Brain microvascular endothelial cell (primary cell): ENCODE data around the gene CHPF.

Source experiments
- DNase-seq: peaks from one replicate; pipeline ENCODE4 v3.0.0-alpha.2; 2020
- H3K27ac ChIP-seq: fragments of 250-450 bp; sonication (Bioruptor Pico); 2 replicates; pipeline ENCODE4 v1.5.1; 2020; ENCODE audit warnings: mild to moderate bottlenecking, moderate library complexity
- H3K27me3 ChIP-seq: fragments of 250-450 bp; sonication (Bioruptor Pico); replicated peaks from 2 replicates; pipeline ENCODE4 v1.5.1; 2020; ENCODE audit warnings: mild to moderate bottlenecking
- H3K36me3 ChIP-seq: fragments of 250-450 bp; sonication (Bioruptor Pico); replicated peaks from 2 replicates; pipeline ENCODE4 v1.5.1; 2020; ENCODE audit warnings: mild to moderate bottlenecking
- H3K4me3 ChIP-seq: 2 replicates; pipeline ENCODE4 v1.5.1; 2011; ENCODE audit warnings: low read depth, mild to moderate bottlenecking, control low read depth, low read length, moderate library complexity
- in situ Hi-C: cut with HindIII; loops from 2 replicates; pipeline ENCODE4 v1.10.0; 2017; ENCODE audit warnings: low sequenced_read_pairs, low pct_ligation_motif_present
- TF ChIP-seq, protein P1 (sequence below): IDR thresholded peaks from 2 replicates; pipeline ENCODE4 v1.5.1; 2011; ENCODE audit warnings: low read depth, mild to moderate bottlenecking, moderate library complexity, low read length, control low read depth, inconsistent platforms; ENCODE audit errors: missing control alignments

CHPF gene

GRCh38 chr2:219569041-219569440 lies 25.4 kb upstream of the CHPF start:
- no peaks in the 10 kb centered on the region for H3K36me3 ChIP-seq
- in situ Hi-C loops: no loop called here
- H3K4me3 ChIP-seq: no peak overlapping the region
- DNase-seq: no peak
- H3K27ac ChIP-seq: no peak overlapping the region
- no peaks in the 10 kb centered on the region for H3K27me3 ChIP-seq
- TF ChIP-seq, protein P1, sequence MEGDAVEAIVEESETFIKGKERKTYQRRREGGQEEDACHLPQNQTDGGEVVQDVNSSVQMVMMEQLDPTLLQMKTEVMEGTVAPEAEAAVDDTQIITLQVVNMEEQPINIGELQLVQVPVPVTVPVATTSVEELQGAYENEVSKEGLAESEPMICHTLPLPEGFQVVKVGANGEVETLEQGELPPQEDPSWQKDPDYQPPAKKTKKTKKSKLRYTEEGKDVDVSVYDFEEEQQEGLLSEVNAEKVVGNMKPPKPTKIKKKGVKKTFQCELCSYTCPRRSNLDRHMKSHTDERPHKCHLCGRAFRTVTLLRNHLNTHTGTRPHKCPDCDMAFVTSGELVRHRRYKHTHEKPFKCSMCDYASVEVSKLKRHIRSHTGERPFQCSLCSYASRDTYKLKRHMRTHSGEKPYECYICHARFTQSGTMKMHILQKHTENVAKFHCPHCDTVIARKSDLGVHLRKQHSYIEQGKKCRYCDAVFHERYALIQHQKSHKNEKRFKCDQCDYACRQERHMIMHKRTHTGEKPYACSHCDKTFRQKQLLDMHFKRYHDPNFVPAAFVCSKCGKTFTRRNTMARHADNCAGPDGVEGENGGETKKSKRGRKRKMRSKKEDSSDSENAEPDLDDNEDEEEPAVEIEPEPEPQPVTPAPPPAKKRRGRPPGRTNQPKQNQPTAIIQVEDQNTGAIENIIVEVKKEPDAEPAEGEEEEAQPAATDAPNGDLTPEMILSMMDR: no peak

DNA sequence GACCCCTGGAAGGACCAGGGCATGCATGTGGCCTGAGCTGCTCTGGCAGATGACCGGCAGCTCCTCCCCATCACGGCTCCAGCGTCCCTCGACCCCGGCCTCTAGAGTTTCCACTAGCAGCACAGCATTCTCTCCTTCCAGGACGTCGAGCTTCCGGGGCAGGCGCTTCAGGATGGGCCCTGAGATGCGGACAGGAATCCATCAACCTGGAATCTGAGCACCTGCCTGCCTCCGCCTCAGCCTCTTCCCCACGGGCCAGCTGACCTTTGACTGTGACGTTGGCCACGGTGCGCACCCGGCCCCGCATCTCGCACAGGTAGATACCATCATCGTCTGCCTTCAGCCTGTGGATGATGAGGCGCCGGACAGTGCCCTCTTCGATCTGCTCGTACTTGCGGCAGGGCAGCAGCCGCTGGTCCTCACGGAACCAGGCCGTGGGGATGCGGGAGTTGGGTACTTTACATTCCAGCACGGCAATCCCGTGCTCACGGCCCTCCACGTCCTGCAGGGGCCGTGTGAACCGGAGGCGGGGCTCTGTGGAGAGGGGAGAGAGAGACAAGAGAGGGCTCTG lies 24.3 kb upstream of the CHPF start:
- no peaks in the 10 kb centered on the region for H3K27me3 ChIP-seq
- no peak overlapping the region for H3K27ac ChIP-seq
- TF ChIP-seq, protein P1: no peak
- DNase-seq: no peak
- in situ Hi-C loops: no loop called here
- H3K4me3 ChIP-seq: no peak overlapping the region
- H3K36me3 ChIP-seq: no peaks in the 10 kb centered on the region

GRCh38 chr2:219567131-219567530 lies 23.5 kb upstream of the CHPF start:
- Histone ChIP-seq H3K36me3 (no peaks in the 10 kb centered on the region), H3K27ac (no peak overlapping the region), H3K27me3 (no peaks in the 10 kb centered on the region), H3K4me3 (no peak overlapping the region)
- in situ Hi-C loops: no loop called here
- DNase-seq: no peak
- TF ChIP-seq, protein P1: no peak

GRCh38 chr2:219566640-219567039 lies 23.0 kb upstream of the CHPF start:
- Histone ChIP-seq H3K4me3 (no peak overlapping the region), H3K27me3 (no peaks in the 10 kb centered on the region), H3K27ac (no peak overlapping the region), H3K36me3 (no peaks in the 10 kb centered on the region)
- TF ChIP-seq, protein P1: no peak
- DNase-seq: no peak
- in situ Hi-C loops: no loop called here

GRCh38 chr2:219565130-219566080 lies 21.8 kb upstream of the CHPF start:
- H3K36me3 ChIP-seq: no peaks in the 10 kb centered on the region
- H3K27ac ChIP-seq: no peak overlapping the region
- in situ Hi-C loops: no loop called here
- H3K27me3 ChIP-seq: no peaks in the 10 kb centered on the region
- TF ChIP-seq, protein P1: no peak
- H3K4me3 ChIP-seq: no peak overlapping the region
- DNase-seq: no peak
